Neural cell (in vitro differentiated cells): ENCODE results near the gene AMIGO3. TPM values are rescaled to one million over a fixed set of nuclear protein-coding genes. Genes with fewer than 3 reads are reported as not detected.

ENCODE experiments used
- H2AFZ ChIP-seq: fragments of 200-600, 300-800 bp; sonication (generic), shearing (Covaris generic); 2 replicates; pipeline ENCODE4 v1.6.0; 2014; ENCODE audit warnings: low read depth, mild to moderate bottlenecking, antibody characterized with exemption, low read length, moderate library complexity
- H3F3A ChIP-seq: fragments of 200-600 bp; shearing (Covaris generic); 2 replicates; pipeline ENCODE4 v1.6.1; 2016; ENCODE audit warnings: mild to moderate bottlenecking, moderate library complexity, mixed read lengths, antibody characterized with exemption, low read length; ENCODE audit not compliant: insufficient read depth, poor library complexity, severe bottlenecking
- H3K27ac ChIP-seq: fragments of 200-600, 300-800 bp; sonication (generic), shearing (Covaris generic); 2 replicates; pipeline ENCODE4 v1.5.1; 2014; ENCODE audit warnings: mild to moderate bottlenecking, low read length, moderate library complexity
- H3K27me3 ChIP-seq: fragments of 300-800, 200-600 bp; sonication (generic), shearing (Covaris generic); 2 replicates; pipeline ENCODE4 v1.6.0; 2014; ENCODE audit warnings: mild to moderate bottlenecking, low read depth, low read length, moderate library complexity; ENCODE audit not compliant: insufficient read depth
- H3K36me3 ChIP-seq: fragments of 300-800, 200-600 bp; sonication (generic), shearing (Covaris generic); 2 replicates; pipeline ENCODE4 v1.5.1; 2014; ENCODE audit warnings: mild to moderate bottlenecking, antibody characterized with exemption, low read length, moderate library complexity; ENCODE audit not compliant: insufficient read depth
- H3K4me2 ChIP-seq: fragments of 300-800, 200-600 bp; sonication (generic), shearing (Covaris generic); 2 replicates; pipeline ENCODE4 v1.6.0; 2014; ENCODE audit warnings: mild to moderate bottlenecking, low read length
- H3K4me3 ChIP-seq: fragments of 300-800, 200-600 bp; sonication (generic), shearing (Covaris generic); 2 replicates; pipeline ENCODE4 v1.5.1; 2014; ENCODE audit warnings: mild to moderate bottlenecking, low read length, moderate library complexity
- H3K79me2 ChIP-seq: fragments of 200-600 bp; shearing (Covaris generic); replicated peaks from 2 replicates; pipeline ENCODE4 v1.6.0; 2014; ENCODE audit warnings: mild to moderate bottlenecking, low read length, moderate library complexity; ENCODE audit not compliant: insufficient read depth
- H3K9ac ChIP-seq: fragments of 300-800, 200-600 bp; sonication (generic), shearing (Covaris generic); 2 replicates; pipeline ENCODE4 v1.6.1; 2016; ENCODE audit warnings: mild to moderate bottlenecking, low read length, mixed read lengths
- H3K9me2 ChIP-seq: fragments of 200-600 bp; shearing (Covaris generic); 2 replicates; pipeline ENCODE4 v1.6.1; 2016; ENCODE audit warnings: mild to moderate bottlenecking, low read length, mixed read lengths; ENCODE audit not compliant: insufficient read depth
- H3K9me3 ChIP-seq: fragments of 200-600, 300-800 bp; sonication (generic), shearing (Covaris generic); 2 replicates; pipeline ENCODE4 v1.6.1; 2016; ENCODE audit warnings: mild to moderate bottlenecking, mixed run types, low read length, moderate library complexity, mixed read lengths
- H4K20me1 ChIP-seq: fragments of 200-600 bp; shearing (Covaris generic); 2 replicates; pipeline ENCODE4 v1.6.1; 2016; ENCODE audit warnings: mild to moderate bottlenecking, mixed run types; ENCODE audit not compliant: insufficient read depth
- EP300 ChIP-seq: fragments of 450-650 bp; conservative IDR thresholded peaks from 2 replicates; pipeline ENCODE4 v1.6.1; 2014; ENCODE audit warnings: antibody characterized with exemption, mild to moderate bottlenecking, moderate library complexity; ENCODE audit not compliant: poor library complexity, severe bottlenecking
- EZH2 ChIP-seq: fragments of 200-600, 300-800 bp; shearing (Covaris generic), sonication (generic); IDR thresholded peaks from 2 replicates; pipeline ENCODE4 v1.6.1; 2014; ENCODE audit warnings: antibody characterized with exemption, low read length, borderline replicate concordance, mild to moderate bottlenecking; ENCODE audit not compliant: insufficient read depth, poor library complexity, severe bottlenecking
- MXI1 ChIP-seq: fragments of 450-650 bp; conservative IDR thresholded peaks from 2 replicates; pipeline ENCODE4 v1.6.1; 2014; ENCODE audit warnings: antibody characterized with exemption, mild to moderate bottlenecking; ENCODE audit not compliant: poor library complexity, severe bottlenecking
- POLR2AphosphoS5 ChIP-seq: IDR thresholded peaks from 2 replicates; pipeline ENCODE4 v1.6.1; 2012
- RAD21 ChIP-seq: fragments of 450-650 bp; conservative IDR thresholded peaks from 2 replicates; pipeline ENCODE4 v1.6.1; 2014; ENCODE audit warnings: antibody characterized with exemption, mild to moderate bottlenecking, moderate library complexity
- SMC3 ChIP-seq: fragments of 450-650 bp; conservative IDR thresholded peaks from 2 replicates; pipeline ENCODE4 v1.6.1; 2014; ENCODE audit warnings: antibody characterized with exemption, mild to moderate bottlenecking, moderate library complexity; ENCODE audit not compliant: poor library complexity
- TAF1 ChIP-seq: IDR thresholded peaks from 2 replicates; pipeline ENCODE4 v1.6.1; 2012; ENCODE audit warnings: low read depth
- polyA plus RNA-seq: library from polyadenylated mRNA; depleted of rRNA; stranded (reverse); fragments of >200 nt; gene quantifications from 2 replicates; pipeline ENCODE4 v1.2.3, GENCODE V29; 2014
- TF ChIP-seq, protein P1 (sequence below): fragments of 450-650 bp; IDR thresholded peaks from 2 replicates; pipeline ENCODE4 v1.5.1; 2014; ENCODE audit warnings: antibody characterized with exemption, mild to moderate bottlenecking, moderate library complexity; ENCODE audit not compliant: poor library complexity, severe bottlenecking
- TF ChIP-seq, protein P2 (sequence below): IDR thresholded peaks from 2 replicates; pipeline ENCODE4 v1.6.1; 2012; ENCODE audit warnings: borderline replicate concordance

Gene AMIGO3
- polyA plus RNA-seq, 1 donor from 2014 or later = 4.0 TPM

DNA sequence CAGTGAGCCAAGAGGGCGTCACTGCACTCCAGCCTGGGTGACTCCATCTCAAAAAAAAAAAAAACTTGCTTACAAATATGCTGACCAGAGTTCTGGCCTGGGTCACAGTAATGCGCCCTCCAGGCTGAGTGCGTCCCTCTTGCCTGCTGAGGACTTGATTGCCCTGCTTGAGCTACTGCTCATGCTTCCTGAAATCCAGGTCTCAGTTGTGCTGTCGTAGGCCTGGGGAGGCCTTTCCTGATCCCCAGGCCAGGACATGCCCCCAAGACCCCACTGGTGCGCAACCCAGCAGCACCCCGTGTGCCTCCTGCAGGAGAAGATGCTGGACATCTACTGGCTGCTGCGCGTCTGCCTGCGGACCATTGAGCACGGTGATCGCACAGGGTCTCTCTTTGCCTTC lies 7.3 kb downstream of the AMIGO3 start:
- Histone ChIP-seq H3K79me2 (no peaks in the 10 kb centered on the region), H3K27ac (no peak overlapping the region), H3K27me3 (no peaks in the 10 kb centered on the region), H4K20me1 (no peaks in the 10 kb centered on the region), H3F3A (no peaks in the 10 kb centered on the region), H3K36me3 (peaks cover 3% of the 10 kb centered on the region), H2AFZ (no peak overlapping the region), H3K4me3 (no peak overlapping the region), H3K4me2 (no peak overlapping the region), H3K9me3 (no peaks in the 10 kb centered on the region), H3K9me2 (no peaks in the 10 kb centered on the region), H3K9ac (no peak overlapping the region)
- TF ChIP-seq, protein P1, sequence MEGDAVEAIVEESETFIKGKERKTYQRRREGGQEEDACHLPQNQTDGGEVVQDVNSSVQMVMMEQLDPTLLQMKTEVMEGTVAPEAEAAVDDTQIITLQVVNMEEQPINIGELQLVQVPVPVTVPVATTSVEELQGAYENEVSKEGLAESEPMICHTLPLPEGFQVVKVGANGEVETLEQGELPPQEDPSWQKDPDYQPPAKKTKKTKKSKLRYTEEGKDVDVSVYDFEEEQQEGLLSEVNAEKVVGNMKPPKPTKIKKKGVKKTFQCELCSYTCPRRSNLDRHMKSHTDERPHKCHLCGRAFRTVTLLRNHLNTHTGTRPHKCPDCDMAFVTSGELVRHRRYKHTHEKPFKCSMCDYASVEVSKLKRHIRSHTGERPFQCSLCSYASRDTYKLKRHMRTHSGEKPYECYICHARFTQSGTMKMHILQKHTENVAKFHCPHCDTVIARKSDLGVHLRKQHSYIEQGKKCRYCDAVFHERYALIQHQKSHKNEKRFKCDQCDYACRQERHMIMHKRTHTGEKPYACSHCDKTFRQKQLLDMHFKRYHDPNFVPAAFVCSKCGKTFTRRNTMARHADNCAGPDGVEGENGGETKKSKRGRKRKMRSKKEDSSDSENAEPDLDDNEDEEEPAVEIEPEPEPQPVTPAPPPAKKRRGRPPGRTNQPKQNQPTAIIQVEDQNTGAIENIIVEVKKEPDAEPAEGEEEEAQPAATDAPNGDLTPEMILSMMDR = no peak
- TF ChIP-seq SMC3 = no peak

DNA sequence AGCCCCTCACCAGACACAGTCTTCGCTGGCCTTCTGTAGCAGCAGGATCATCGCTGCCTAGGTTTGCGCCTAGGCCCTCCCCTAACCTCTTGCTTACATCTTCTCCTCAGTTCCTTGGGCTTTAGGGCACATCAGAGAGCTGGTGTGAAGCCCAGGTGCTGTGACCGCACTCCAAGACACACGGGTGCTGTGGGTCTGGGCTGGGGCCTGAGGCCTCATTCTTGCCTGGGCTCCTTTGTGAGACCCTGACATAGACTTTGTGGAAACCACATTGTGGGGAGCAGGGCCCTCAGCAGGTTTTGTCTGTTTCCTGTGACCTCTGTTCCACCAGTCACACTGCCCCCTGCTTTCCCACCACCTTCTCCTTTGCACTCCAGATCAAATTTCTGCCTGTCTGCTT lies 8.0 kb downstream of the AMIGO3 start:
- Histone ChIP-seq H3K9me3 (no peaks in the 10 kb centered on the region), H3F3A (no peaks in the 10 kb centered on the region), H3K27me3 (no peaks in the 10 kb centered on the region), H3K4me2 (no peak overlapping the region), H2AFZ (no peak overlapping the region), H3K4me3 (no peak overlapping the region), H3K27ac (no peak overlapping the region), H3K79me2 (no peaks in the 10 kb centered on the region), H3K9ac (no peak overlapping the region), H3K36me3 (peaks cover 3% of the 10 kb centered on the region), H4K20me1 (no peaks in the 10 kb centered on the region), H3K9me2 (no peaks in the 10 kb centered on the region)
- TF ChIP-seq, protein P1 = no peak
- TF ChIP-seq EZH2 = no peak
- no peak for TF ChIP-seq POLR2AphosphoS5
- TF ChIP-seq RAD21 = no peak
- no peak for TF ChIP-seq TAF1
- TF ChIP-seq, protein P2, sequence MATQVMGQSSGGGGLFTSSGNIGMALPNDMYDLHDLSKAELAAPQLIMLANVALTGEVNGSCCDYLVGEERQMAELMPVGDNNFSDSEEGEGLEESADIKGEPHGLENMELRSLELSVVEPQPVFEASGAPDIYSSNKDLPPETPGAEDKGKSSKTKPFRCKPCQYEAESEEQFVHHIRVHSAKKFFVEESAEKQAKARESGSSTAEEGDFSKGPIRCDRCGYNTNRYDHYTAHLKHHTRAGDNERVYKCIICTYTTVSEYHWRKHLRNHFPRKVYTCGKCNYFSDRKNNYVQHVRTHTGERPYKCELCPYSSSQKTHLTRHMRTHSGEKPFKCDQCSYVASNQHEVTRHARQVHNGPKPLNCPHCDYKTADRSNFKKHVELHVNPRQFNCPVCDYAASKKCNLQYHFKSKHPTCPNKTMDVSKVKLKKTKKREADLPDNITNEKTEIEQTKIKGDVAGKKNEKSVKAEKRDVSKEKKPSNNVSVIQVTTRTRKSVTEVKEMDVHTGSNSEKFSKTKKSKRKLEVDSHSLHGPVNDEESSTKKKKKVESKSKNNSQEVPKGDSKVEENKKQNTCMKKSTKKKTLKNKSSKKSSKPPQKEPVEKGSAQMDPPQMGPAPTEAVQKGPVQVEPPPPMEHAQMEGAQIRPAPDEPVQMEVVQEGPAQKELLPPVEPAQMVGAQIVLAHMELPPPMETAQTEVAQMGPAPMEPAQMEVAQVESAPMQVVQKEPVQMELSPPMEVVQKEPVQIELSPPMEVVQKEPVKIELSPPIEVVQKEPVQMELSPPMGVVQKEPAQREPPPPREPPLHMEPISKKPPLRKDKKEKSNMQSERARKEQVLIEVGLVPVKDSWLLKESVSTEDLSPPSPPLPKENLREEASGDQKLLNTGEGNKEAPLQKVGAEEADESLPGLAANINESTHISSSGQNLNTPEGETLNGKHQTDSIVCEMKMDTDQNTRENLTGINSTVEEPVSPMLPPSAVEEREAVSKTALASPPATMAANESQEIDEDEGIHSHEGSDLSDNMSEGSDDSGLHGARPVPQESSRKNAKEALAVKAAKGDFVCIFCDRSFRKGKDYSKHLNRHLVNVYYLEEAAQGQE = no peak
- no peak for TF ChIP-seq EP300
- no peak for TF ChIP-seq MXI1
- no peak for TF ChIP-seq SMC3
